NCI-H187 treated with DMSO at 0.1 percent for 48 hours (cell line): Measurements from ENCODE around the gene GJB4.
A peak's percentile ranks its signal among the peaks of the same experiment; 100 is the strongest.

ENCODE experiments used
- DNase-seq: peaks from one replicate; lab custom pipeline; 2025; lab: John Stamatoyannopoulos, UW

The GJB4 gene

DNA sequence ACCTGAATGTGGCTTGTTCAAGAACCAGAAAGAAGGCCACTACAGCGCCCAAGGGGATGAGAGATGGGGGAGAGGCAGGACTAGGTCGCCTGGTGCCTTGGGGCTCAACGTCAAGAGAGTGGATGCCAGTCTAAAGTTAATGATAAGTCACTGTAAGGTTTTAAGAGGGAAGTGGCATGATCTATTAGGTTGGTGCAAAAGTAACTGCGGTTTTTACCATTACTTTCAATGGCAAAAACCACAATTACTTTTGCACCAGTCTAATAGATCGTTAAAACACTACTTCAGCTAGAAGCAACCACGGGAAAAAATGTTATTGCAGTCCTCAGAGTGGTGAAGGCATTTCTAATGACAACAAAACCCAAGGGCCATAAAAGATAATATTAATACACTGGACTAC, 18.8 kb downstream of the GJB4 start:
- no peak for DNase-seq

DNA sequence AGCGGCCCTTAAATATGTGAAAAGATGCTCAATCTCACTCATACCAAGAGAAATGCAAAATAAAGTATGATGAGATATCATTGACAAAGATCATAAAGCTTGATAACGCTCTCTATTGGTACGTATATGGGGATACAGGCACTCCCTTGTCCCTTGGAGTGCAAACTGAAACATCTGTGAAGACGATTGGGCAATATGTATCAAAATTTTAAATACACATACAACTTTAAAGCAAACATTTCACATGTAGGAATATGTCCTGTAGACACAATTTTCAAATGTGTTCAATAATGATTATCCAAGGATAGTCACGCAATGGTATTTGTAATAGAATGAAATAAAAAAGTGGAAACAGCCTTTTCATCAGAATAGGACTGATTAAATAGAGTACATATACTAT, 19.5 kb downstream of the GJB4 start:
- DNase-seq, result no peak

DNA sequence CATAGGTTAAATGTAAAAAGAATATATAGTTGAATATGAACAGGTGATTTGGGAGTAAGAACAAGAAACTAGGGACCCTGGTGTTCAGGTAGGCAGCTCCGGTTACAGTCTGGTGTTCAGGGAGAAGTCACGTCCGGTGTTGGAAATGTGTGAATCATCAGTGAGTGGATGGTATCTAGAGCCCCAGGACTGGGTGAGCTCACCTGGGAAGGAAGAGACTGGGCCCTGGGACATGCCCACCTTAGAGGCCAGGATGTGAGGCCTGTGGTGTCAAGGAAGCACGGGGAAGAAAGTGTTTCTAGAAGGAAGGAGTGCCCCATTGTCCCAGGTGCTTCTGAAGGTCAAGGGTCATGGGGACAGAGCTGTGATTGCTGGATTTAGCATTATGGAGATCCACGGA, 20.0 kb downstream of the GJB4 start:
- DNase-seq, result no peak

DNA sequence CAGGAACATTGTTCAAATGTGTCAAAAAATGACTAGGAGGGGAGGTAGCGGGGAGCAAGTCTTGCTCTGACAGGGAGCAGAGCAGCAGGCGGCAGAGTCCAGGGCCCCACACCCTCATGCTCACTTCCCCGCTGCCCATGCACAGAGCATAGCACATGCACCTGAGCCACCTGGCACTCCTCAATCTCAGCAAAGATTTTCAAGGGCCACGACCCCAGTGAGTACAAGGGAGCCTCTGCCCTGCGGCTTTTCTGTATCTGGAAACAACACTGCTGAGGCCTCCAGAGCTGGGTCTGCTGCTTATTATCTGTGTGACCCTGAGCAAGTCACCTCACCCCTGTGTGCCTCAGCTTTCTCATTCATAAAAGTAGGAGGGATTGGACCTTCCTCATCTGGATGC, 20.4 kb downstream of the GJB4 start:
- no peak for DNase-seq

DNA sequence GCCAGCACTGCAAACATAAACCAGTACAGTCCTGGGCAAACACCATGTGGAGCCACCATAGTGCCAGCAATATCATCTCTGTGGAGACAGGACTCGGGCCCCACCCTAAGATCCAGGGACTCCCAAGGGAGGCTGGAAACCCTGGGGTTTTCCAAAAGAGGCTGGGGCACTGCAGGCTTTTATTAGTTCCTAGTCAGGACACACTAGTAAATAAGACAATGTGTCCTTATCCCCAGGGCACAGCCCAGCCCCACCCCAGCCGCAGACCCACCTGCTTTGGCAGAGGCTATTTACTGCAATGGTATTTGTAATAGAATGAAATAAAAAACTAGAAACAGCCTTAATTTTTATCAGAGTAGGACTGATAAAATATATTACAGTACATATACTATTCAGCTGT, 21.0 kb downstream of the GJB4 start:
- DNase-seq, result no peak

DNA sequence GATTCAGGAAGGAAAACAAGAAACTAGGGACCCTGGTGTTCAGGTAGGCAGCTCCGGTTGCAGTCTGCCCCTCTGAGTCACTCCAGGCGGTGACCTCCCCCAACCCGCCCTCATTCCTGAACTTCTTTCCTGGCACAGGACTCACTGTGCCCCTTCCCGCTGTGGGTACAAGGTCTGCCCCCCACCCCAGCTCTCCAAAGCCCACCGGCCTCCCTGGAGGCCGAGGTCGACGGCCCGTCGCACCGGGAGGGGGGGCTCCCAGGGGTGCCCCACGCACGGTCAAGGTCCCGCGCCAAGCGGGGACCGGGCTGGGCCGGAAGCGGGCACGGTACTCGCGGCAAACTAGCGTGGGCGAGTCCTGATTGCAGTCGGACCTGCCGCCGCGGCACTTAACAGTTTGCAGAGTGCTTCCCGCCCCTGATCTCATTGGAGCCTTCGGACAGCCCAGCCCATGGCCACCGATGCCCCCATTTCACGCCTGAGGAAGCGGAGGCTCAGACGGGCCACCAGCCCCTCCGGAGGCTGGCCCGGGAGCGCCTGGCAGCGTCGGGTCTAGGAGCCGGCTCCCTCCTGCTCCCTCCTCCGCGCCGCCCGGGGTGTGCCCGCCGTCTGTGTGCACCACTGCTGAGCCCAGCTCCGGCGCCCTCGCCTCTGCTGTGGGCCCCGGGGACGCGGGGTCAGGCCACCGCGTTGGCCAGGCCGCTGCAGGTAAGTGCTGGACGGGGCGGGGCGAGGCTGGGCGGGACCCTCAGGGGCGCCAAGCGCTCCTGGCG, 21.7 kb downstream of the GJB4 start, which contains the start of gene GJB3:
TSS of gene GJB3 (plus strand) at position 144 of the 773 bp plus-strand sequence. CDS start 3,549 bp downstream, outside the sequence.
- no peak for DNase-seq

DNA sequence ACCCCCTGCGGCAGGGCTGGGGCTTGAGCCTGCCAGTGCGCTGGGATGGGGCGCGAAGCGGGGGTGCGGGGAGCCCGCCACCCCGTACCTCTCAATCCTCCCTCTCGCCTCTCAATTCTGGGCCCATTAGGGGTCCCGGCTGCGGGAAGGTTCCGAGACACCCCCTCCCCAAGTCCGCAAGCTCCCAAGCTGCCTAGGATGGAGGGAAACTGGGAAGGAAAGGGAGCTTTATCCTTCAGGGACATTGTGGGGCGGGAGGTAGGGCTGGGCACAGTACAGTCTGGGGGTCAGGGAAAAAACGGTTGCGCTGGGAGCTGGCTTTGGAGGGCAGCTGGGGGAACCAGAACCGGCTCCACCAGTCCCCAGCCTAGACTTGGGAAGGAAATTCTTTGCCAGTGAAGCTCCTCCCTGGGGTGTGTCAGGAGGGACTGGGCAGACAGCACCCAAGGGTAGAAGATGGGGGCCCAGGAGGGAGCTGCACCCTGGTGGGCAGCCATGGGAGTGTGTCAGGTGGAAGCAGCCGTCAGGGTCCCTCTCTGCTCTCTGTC, 22.4 kb downstream of the GJB4 start:
- DNase-seq, result no peak

DNA sequence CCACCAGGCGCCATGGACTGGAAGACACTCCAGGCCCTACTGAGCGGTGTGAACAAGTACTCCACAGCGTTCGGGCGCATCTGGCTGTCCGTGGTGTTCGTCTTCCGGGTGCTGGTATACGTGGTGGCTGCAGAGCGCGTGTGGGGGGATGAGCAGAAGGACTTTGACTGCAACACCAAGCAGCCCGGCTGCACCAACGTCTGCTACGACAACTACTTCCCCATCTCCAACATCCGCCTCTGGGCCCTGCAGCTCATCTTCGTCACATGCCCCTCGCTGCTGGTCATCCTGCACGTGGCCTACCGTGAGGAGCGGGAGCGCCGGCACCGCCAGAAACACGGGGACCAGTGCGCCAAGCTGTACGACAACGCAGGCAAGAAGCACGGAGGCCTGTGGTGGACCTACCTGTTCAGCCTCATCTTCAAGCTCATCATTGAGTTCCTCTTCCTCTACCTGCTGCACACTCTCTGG, 25.2 kb downstream of the GJB4 start:
- DNase-seq, result no peak

DNA sequence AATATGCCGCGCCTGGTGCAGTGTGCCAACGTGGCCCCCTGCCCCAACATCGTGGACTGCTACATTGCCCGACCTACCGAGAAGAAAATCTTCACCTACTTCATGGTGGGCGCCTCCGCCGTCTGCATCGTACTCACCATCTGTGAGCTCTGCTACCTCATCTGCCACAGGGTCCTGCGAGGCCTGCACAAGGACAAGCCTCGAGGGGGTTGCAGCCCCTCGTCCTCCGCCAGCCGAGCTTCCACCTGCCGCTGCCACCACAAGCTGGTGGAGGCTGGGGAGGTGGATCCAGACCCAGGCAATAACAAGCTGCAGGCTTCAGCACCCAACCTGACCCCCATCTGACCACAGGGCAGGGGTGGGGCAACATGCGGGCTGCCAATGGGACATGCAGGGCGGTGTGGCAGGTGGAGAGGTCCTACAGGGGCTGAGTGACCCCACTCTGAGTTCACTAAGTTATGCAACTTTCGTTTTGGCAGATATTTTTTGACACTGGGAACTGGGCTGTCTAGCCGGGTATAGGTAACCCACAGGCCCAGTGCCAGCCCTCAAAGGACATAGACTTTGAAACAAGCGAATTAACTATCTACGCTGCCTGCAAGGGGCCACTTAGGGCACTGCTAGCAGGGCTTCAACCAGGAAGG, 25.8 kb downstream of the GJB4 start:
- DNase-seq, result no peak

DNA sequence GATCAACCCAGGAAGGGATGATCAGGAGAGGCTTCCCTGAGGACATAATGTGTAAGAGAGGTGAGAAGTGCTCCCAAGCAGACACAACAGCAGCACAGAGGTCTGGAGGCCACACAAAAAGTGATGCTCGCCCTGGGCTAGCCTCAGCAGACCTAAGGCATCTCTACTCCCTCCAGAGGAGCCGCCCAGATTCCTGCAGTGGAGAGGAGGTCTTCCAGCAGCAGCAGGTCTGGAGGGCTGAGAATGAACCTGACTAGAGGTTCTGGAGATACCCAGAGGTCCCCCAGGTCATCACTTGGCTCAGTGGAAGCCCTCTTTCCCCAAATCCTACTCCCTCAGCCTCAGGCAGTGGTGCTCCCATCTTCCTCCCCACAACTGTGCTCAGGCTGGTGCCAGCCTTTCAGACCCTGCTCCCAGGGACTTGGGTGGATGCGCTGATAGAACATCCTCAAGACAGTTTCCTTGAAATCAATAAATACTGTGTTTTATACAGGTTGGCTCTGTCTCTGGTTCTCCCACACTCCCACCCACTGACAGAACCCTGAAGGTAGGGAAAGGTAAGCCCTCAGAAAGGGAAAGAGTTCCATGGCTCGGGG, 26.4 kb downstream of the GJB4 start:
- DNase-seq, result no peak

DNA sequence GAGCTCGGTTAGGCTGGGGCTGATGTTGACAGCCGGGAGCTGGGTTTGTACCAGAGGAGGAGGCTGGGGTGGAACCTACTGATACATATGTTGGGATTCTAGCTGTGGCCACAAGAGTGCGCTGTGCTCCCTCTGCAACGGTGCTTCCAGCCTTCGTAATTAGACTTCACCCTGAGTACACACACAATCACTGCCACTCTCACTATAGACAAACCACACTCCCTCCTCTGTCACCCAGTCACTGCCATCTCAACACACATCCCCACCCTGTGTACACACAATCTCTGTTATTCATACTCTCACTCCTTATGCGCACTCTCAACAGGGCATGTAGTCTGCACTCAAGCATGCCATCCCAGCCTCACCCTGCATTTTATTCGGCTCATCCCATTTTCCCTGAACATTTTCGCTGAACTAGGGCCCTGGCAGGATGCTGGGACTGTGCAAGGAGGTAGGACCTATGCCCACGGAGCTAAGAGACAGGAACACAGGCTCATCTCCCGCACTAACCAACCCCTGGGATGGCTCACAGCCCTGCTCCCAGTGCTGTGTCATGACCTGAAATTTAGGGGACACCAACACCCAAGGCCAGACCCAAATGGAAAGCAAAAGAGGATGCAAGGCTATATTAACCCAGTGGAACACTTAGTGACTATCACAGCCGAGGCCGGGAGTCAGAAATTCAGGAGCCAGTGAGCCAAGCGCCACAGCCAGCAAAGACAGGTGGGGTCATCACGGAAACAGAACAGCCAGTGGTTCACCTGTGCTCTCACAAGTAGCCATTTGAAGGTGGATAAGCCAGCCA, 27.2 kb downstream of the GJB4 start:
- DNase-seq, result peak; percentile 57

DNA sequence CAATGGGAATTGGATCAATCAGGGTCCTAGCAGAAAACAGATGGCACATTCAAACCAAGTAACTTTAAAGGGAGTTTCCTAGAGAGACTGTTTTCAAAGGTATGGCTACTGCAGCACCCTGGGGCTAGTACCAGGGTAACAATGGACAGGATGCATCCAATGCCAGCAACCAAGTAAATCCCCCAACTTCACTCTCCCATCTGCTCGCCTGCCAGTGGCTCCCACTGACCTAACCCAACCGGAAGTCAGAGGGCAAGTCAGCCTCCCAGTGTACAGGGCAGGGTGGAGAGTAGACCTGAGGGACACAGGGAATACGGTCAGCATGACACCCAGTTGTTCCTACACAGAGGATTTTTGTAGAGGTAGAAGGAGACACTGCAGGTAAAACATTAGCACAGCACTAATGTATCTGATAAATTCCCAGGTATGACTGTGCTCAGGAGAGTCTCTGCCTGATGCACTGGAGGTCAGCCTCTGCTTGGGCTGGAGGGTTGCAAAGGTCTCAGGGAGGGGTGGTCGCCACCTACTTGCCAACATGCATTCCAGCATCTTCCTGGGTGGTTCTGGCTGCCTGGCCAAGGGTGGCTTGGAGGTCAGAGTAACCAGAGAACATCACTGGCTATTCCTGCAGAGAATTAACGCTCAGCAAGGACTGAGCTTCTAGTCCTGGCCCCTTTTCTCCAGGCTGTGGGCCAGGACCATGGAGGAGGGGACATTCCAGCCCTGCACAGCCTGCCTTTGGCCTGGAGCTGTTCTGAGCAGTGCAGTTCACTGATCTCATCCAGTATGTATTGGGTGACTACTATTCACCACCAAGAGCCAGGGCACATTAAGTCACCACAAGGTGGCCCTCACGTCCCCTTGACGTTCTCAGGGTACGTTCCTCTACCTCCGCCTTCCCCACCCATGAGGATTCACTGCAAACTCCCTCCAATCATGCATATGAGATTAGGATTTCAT, 28.2 kb downstream of the GJB4 start:
- no peak for DNase-seq

DNA sequence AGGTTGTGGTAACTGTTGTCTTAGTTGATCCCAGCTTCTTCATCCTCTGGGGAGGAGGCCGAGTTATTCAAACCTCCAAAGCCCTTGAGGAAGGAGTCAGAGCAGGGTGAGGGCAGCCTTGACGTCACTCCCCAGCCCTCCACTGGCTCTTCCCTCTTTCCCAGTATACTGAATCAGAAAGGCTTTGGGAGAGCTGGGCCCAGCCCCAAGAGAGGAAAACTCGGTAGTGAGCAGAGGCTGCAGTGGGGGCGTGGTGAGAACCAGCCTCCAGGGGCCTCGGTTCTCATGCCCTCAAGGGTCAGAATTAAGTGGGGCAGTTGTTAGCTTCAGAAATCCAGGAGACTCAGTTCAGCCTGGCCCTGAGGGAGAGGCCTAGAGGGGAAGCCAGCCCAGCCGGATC, 31.4 kb downstream of the GJB4 start:
- no peak for DNase-seq

DNA sequence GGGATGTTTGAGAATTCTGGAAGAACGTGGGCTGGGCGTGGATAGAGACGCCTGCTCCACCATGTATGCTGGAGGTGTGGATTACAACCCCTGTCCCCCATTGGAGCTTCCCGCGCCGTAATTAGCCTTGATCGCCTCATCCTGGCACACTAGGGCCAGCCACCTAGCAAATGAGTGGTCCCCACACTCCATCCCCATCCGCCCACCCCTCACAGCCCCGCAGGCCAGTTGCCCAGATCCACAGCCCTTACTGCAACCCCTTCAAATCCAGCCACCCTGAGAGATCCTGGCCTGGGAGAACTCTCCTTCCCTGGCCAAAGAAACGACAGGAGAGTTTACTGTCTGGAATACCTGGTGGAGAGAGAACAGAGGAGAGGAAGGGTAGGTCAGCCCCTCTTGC, 32.9 kb downstream of the GJB4 start:
- DNase-seq, result no peak

DNA sequence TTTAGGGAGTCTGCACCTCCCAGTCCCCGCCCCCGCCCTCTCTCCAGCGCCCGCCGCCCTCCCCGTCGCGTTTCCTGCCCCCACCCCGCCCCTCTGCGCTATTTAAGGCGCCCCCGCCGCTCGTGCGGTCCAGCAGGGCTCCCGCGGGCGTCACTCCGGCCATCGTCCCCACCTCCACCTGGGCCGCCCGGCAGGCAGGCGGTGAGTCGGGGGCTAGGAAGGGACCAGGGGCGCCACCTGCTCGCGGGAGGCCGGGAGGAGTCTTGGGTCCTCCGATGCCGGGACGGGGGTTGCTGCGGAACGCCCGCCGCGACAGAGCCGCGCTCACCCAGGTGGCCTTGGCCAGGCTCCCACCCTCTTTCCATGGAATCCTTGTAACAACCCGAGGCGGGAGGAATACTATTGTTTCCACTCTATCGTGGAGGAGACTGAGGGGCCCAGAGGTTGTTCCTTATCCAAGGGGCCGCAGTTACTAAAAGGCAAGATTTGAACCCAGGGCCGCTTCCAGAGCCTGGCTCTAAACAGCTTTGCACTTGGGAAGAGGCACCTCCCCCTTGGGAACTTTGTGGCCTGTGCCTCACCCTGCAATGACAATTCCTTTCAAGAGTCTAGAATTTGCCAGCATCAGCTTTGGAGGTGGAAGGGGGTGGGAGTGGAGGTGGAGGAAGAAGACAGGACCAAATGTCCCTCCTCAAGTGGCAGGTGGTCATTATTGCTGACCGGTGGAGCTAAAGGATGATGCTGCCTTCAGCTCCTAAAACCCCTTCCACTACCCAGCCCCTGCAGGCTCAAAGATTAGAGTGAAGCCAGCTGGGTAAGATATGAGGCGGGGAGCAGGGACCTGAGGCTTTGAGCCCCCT, 33.6 kb downstream of the GJB4 start, which contains the start of gene GJA4:
TSS of gene GJA4 (plus strand) at position 132 of the 860 bp plus-strand sequence. CDS start 1,215 bp downstream, outside the sequence.
- no peak for DNase-seq

DNA sequence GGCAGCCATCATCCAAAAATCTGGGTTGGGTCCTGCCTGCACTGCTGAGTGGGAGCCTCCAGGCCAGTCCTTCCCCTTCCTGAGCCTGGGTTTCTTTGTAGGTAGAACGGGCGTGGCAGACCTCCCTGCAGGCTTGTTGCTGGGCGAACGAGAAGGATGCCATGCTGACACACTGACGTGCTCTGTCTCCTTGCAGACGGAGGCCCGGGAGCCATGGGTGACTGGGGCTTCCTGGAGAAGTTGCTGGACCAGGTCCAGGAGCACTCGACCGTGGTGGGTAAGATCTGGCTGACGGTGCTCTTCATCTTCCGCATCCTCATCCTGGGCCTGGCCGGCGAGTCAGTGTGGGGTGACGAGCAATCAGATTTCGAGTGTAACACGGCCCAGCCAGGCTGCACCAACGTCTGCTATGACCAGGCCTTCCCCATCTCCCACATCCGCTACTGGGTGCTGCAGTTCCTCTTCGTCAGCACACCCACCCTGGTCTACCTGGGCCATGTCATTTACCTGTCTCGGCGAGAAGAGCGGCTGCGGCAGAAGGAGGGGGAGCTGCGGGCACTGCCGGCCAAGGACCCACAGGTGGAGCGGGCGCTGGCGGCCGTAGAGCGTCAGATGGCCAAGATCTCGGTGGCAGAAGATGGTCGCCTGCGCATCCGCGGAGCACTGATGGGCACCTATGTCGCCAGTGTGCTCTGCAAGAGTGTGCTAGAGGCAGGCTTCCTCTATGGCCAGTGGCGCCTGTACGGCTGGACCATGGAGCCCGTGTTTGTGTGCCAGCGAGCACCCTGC, 34.7 kb downstream of the GJB4 start:
- no peak for DNase-seq

DNA sequence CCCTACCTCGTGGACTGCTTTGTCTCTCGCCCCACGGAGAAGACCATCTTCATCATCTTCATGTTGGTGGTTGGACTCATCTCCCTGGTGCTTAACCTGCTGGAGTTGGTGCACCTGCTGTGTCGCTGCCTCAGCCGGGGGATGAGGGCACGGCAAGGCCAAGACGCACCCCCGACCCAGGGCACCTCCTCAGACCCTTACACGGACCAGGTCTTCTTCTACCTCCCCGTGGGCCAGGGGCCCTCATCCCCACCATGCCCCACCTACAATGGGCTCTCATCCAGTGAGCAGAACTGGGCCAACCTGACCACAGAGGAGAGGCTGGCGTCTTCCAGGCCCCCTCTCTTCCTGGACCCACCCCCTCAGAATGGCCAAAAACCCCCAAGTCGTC, 35.2 kb downstream of the GJB4 start:
- no peak for DNase-seq

DNA sequence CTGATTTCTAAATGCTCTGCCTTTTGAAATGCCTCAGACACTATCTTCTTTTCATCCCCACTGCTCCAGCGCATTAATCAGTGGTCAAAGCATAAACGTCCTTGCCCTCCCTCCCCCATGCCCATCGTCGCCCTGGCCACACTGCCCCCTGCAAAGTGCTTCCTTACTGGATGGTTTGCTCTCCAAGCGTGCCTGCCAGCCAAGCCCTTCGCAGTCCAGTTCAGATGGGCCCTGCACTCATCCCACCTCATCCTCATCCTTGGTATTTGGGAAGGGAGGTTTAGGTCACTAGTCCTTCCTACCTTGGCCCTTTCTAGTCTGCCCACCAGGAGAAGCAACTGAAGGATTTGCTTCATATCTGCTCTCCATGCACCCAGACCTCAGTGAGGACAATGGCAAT, 36.4 kb downstream of the GJB4 start:
- no peak for DNase-seq

DNA sequence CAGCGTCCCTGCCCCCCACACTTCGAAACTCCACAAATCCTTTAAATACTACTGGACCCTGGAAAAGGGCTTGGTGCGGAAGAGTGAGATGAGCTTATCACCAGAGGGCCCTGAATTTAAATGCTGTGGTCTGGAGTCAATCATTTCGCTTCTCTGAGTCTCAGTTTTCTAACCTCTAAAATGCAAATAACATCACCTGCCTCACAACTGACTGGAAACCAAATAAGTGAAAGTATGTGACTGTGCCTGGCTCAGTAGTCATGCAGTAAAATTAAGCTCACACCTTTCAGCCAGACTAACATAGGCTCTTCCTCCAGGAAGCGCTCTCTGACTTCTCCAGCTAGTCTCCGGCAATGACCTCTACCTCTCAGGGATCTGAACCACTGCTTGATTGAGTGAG, 37.5 kb downstream of the GJB4 start:
- no peak for DNase-seq
